Esophagus (tissue), 2 donors: ENCODE results near the gene STAT2. TPM values are rescaled to one million over a fixed set of nuclear protein-coding genes. Genes with fewer than 3 reads are reported as not detected.
A peak's percentile ranks its signal among the peaks of the same experiment; 100 is the strongest.
"Not testable (repeated sequence)": the region's sequence is repeated elsewhere in the genome, so short reads cannot be mapped to it uniquely, and the experiment has no call there.

Experiments used
- H3K27ac ChIP-seq, 2 donors: one replicate each; pipeline ENCODE4 v1.5.1; 2013; ENCODE audit warnings: low read depth in 2 of 2, mild to moderate bottlenecking in 2 of 2, inconsistent platforms in 1 of 2, low read length in 1 of 2, moderate library complexity in 1 of 2
- H3K27me3 ChIP-seq, 2 donors: one replicate each; pipeline ENCODE4 v1.6.1; 2013; ENCODE audit warnings: low read length in 2 of 2, control low read depth in 1 of 2, mild to moderate bottlenecking in 1 of 2; ENCODE audit not compliant: insufficient read depth in 2 of 2, control insufficient read depth in 1 of 2
- H3K36me3 ChIP-seq, 2 donors: one replicate each; pipeline ENCODE4 v1.6.1; 2013; ENCODE audit warnings: low read length in 1 of 2; ENCODE audit not compliant: control insufficient read depth in 2 of 2, insufficient read depth in 2 of 2
- H3K4me1 ChIP-seq, 2 donors: one replicate each; pipeline ENCODE4 v1.6.1; 2013; ENCODE audit warnings: low read length in 1 of 2; ENCODE audit not compliant: control insufficient read depth in 2 of 2, insufficient read depth in 2 of 2
- H3K4me3 ChIP-seq, 2 donors: one replicate each; pipeline ENCODE4 v1.5.1; 2013; ENCODE audit warnings: low read length in 2 of 2, mild to moderate bottlenecking in 2 of 2, low read depth in 1 of 2, moderate library complexity in 1 of 2
- H3K9me3 ChIP-seq, 2 donors: one replicate each; pipeline ENCODE4 v1.6.1; 2013; ENCODE audit warnings: mild to moderate bottlenecking in 2 of 2, low read depth in 1 of 2, low read length in 1 of 2, moderate library complexity in 1 of 2; ENCODE audit not compliant: control insufficient read depth in 2 of 2, insufficient read depth in 1 of 2
- WGBS, 2 donors: extraction: QIAGEN DNeasy Blood & Tissue Kit; methylation state at CpG; one replicate each; pipeline ENCODE4 v1.1.7; 2013; 5-methylcytosine and 5-hydroxymethylcytosine counted together
- polyA plus RNA-seq, 2 donors: library from polyadenylated mRNA; stranded (reverse); fragments of 200-250 nt; gene quantifications; one replicate each; pipeline ENCODE4 v1.2.3, GENCODE V29; 2013
- donor health status: healthy with polysubstance abuse.
- donor health status: Bipolar disorder and iron deficiency.

The STAT2 gene
- polyA plus RNA-seq, result 10 to 100 TPM; 23.9 to 35.1 TPM

- Histone ChIP-seq H3K9me3 (no peaks in the 10 kb centered on the region), H3K27ac (peak within 1 kb of the TSS; percentile 88 to 97), H3K27me3 (no peaks in the 10 kb centered on the region), H3K36me3 (peaks cover 12 to 13% of the 10 kb centered on the region in 2 donors), H3K4me1 (no peaks in the 10 kb centered on the region), H3K4me3 (peak within 1 kb of the TSS; percentile 66 to 72)
- WGBS, 2 donors, result 0 to 1% methylated on average over 51 to 54 of the region's 54 CpGs
Measured at GRCh38 chr12:56359851-56360767, at the start of gene STAT2. Gene STAT2 (minus strand): TSS chr12:56360107. CDS start chr12:56356571, 3,536 bp downstream.

- no peaks in the 10 kb centered on the region for H3K27me3 ChIP-seq
- WGBS, 2 donors, result 85 to 88% methylated on average over 5 of the region's 5 CpGs
- no peak overlapping the region for H3K4me3 ChIP-seq
- no peaks in the 10 kb centered on the region for H3K4me1 ChIP-seq
- H3K36me3 ChIP-seq, result no peaks in the 10 kb centered on the region
- H3K9me3 ChIP-seq, result no peaks in the 10 kb centered on the region
- H3K27ac ChIP-seq, result no peak overlapping the region
Measured at GRCh38 chr12:56408799-56409417, 49.0 kb upstream of the STAT2 start.

GRCh38 chr12:56404227-56404626 lies 44.3 kb upstream of the STAT2 start:
- not testable (repeated sequence) for H3K9me3 ChIP-seq, H3K27ac ChIP-seq, H3K36me3 ChIP-seq, H3K4me3 ChIP-seq, H3K27me3 ChIP-seq, H3K4me1 ChIP-seq
- 88% methylated on average over 3 of the region's 3 CpGs for WGBS, 2 donors

- H3K36me3 ChIP-seq, H3K9me3 ChIP-seq, H3K27me3 ChIP-seq, H3K4me3 ChIP-seq, H3K4me1 ChIP-seq, H3K27ac ChIP-seq: not testable (repeated sequence)
Measured at GRCh38 chr12:56401612-56402011, 41.7 kb upstream of the STAT2 start.

GRCh38 chr12:56401125-56401524 lies 41.2 kb upstream of the STAT2 start:
- 63 to 85% methylated on average over 1 of the region's 3 CpGs for WGBS, 2 donors
- not testable (repeated sequence) for H3K36me3 ChIP-seq, H3K27ac ChIP-seq, H3K27me3 ChIP-seq, H3K4me3 ChIP-seq, H3K4me1 ChIP-seq, H3K9me3 ChIP-seq

GRCh38 chr12:56399466-56399865 lies 39.6 kb upstream of the STAT2 start:
- H3K4me1 ChIP-seq, H3K36me3 ChIP-seq, H3K27ac ChIP-seq, H3K4me3 ChIP-seq, H3K9me3 ChIP-seq, H3K27me3 ChIP-seq: not testable (repeated sequence)
- 93% methylated on average over 3 of the region's 3 CpGs for WGBS, 2 donors

GRCh38 chr12:56398324-56398723 lies 38.4 kb upstream of the STAT2 start:
- H3K27me3 ChIP-seq, result no peaks in the 10 kb centered on the region
- H3K9me3 ChIP-seq, result peaks cover 0 to 3% of the 10 kb centered on the region in 2 donors
- H3K36me3 ChIP-seq, result no peaks in the 10 kb centered on the region
- no peak overlapping the region for H3K4me3 ChIP-seq
- no peaks in the 10 kb centered on the region for H3K4me1 ChIP-seq
- no peak overlapping the region for H3K27ac ChIP-seq

GRCh38 chr12:56392331-56392730 lies 32.4 kb upstream of the STAT2 start:
- Histone ChIP-seq H3K27ac (no peak overlapping the region), H3K36me3 (no peaks in the 10 kb centered on the region), H3K27me3 (no peaks in the 10 kb centered on the region), H3K4me1 (no peaks in the 10 kb centered on the region), H3K4me3 (no peak overlapping the region), H3K9me3 (no peaks in the 10 kb centered on the region)
- 95 to 98% methylated on average over 2 of the region's 2 CpGs for WGBS, 2 donors

- Histone ChIP-seq H3K36me3 (no peaks in the 10 kb centered on the region), H3K27ac (no peak overlapping the region), H3K27me3 (no peaks in the 10 kb centered on the region), H3K4me3 (no peak overlapping the region), H3K9me3 (no peaks in the 10 kb centered on the region), H3K4me1 (no peaks in the 10 kb centered on the region)
- WGBS, 2 donors, result 96 to 100% methylated on average over 1 of the region's 1 CpG
Measured at GRCh38 chr12:56391721-56392120, 31.8 kb upstream of the STAT2 start.

GRCh38 chr12:56389412-56389811 lies 29.5 kb upstream of the STAT2 start:
- Histone ChIP-seq H3K27ac (no peak overlapping the region), H3K4me1 (no peaks in the 10 kb centered on the region), H3K27me3 (no peaks in the 10 kb centered on the region), H3K9me3 (no peaks in the 10 kb centered on the region), H3K4me3 (no peak overlapping the region), H3K36me3 (no peaks in the 10 kb centered on the region)
- WGBS, 2 donors, result 70 to 75% methylated on average over 5 of the region's 5 CpGs
